Epidermal melanocyte (primary cell): ENCODE measurements around the gene IGSF3.
"Not testable (repeated sequence)": the region's sequence is repeated elsewhere in the genome, so short reads cannot be mapped to it uniquely, and the experiment has no call there.

ENCODE experiments used
- DNase-seq: peaks from one replicate; pipeline ENCODE4 v3.0.0; 2011; ENCODE audit warnings: low spot score; ENCODE audit not compliant: insufficient read length

IGSF3 gene

DNA sequence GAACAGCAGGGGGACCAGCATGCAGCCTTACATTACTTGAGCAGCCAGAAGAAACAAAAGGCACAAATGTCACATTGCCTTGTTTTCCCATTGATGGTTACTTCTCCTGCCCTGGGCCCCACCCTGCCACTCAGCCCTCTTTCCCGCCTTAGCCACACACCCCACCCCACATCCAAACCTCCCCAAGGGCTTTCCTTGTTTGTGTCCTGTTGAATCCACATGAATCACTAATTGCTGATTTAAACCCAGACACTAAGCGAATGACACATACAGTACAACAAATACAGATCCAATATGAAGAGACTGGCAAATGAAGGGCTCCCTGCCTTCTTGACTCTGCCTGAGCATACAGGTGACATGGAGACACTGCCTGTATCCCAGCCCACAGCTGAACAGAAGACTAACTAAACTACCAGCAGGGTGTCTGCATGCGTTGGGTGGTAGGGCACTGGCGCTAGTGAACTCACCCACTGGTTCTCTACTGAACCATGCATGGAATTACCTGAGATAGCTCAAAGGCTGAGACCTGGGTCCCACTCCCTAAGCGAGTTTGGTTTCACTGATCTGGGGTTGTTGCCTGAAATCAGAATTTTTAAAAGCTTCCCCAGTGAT is 3.1 kb downstream of the IGSF3 start:
- no peak for DNase-seq

DNA sequence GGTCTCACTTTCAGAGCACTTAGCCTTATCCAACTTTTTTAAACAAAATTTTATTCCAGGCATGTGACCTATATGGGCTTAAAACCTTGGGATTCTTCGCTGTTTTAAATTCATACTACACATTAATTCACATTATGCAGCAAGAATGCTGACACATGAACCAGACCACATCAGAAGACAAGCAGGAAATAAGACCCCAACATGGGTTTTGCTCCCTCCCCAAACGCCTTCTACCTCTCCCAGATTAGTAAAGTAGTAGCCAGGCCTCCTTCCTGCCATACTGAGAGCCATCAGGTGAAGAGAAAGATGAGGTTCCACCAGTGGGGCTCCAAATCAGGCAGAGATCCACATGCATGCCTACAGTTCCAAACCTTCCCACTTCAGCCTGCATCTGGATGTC is 3.7 kb downstream of the IGSF3 start:
- DNase-seq: no peak

DNA sequence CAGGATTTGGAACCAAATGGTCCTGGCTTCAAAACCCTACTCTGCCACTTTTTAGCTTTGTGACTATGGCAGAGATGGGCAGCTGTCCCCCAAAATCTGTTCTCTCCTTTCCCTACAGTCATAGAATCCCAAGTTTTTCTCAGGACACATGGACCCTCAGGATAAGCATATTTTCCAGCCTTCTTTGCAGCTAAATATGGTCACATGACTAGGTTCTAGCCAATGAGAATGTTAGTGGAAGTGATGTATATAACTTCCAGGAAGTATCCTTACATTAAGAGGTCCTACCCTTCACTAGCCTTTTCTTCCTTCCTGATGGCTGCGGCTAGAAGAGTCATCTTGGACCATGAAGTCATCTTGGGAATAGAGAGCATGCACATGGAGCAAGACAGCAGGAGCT is 5.9 kb downstream of the IGSF3 start:
- no peak for DNase-seq

DNA sequence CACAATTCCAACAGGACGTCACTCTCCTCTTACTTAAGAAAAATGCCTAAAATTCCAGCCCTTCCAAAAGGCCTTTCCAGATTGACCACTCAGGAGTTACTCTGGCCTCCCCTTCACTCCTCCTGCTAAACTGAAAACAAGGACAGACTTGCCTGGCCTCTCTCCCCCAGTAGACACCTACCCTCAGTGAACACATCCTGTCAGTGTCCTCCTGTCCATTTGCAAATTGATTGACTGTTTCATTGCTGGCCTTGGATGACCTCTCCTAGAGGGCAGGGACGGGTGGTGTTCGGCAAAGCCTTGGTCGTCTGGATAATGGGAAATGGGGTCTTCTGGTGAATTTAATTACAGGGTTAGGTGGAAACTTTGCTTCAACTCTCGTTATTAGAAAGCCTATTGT is 8.9 kb downstream of the IGSF3 start:
- DNase-seq: not testable (repeated sequence)

DNA sequence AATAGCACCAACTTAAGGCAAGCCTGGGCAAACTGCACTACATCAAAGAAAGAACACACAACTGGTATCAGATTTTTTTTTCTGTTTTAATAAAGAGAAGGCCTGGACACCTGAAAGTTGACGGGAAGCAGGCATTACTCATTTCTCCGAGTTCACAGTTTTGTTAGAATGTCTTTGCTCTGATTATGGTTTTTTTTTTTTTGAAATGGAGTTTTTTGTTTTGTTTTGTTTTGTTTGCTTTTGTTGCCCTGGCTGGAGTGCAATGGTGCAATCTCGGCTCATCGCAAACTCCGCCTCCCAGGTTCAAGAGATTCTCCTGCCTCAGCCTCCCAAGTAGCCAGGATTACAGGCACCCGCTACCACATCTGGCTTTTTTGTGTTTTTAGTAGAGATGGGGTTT is 9.7 kb downstream of the IGSF3 start:
- DNase-seq: not testable (repeated sequence)

DNA sequence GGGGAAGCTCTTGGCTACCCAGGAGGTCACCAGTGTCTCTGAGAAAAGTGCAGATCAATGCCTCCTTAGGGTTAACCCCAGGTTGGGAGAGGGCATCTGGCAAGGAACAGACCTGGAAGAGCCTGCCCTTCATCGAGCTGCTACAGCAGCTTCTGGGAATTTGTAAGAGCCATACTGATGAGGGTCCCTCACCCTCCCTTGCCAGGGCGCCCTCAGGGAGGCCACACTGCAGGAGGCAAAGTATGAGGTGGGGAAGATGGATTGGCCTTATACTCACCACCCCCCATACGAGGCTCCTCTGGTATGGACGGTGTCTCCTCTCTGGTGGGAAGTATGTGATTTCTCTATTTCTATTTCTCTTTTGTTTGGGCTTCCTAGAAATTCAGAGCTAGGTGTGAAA is 13.2 kb downstream of the IGSF3 start:
- no peak for DNase-seq

DNA sequence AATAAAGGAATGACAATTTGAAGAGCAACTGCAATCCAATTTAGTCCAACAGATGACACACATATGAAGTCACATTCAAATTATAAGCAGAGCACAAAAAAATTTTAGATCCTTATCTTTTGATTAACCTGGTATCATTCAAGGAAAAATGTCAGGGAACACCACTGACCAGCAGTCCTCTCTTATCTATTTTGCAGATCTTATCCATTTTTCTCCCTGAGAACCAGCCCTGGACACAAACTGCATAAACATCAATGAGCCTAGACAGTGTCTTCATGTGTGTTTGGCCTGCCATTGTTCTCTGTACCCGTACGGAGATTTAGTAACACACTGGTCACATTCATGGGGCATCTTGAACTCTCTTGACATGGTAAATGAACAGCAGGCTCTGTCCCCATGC is 14.9 kb downstream of the IGSF3 start:
- DNase-seq: not testable (repeated sequence)

DNA sequence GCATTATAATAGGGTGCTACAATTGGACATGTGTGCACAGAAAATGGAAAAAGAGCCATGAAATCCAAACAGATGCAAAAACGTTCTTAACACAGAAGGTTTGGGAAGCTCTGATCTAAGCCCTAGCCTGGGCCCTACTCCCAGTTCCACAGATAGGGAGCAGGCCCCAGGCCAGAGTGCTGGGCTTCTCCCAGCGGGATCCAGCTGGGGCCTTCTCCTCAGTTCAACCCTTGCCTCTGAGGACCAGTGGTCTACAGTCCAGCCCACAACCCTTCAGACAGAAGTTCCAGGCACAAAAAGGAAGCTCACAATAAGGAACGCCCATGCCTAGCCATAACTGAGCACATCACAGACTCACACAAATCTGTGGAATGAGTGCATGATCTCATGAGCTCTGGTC is 16.8 kb downstream of the IGSF3 start:
- not testable (repeated sequence) for DNase-seq

DNA sequence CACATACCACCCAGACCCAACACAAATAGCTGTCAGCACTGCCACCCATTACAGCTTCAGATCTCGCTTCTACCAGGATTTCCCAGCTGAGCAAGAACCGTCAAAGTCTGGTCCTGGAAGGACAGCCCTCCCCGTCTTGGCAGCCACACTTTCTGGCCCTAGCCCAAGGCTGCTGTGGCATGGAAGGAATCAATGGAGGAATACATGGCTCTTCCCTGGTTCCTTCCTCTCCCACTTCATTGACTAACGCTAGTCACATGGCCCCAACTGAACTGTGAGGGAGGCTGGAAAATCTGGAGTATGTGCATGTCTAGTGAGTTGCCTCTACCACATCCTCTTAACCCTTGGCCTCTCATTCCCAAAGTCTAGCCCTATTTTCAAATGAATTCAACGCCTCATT is 18.5 kb downstream of the IGSF3 start:
- DNase-seq: not testable (repeated sequence)

DNA sequence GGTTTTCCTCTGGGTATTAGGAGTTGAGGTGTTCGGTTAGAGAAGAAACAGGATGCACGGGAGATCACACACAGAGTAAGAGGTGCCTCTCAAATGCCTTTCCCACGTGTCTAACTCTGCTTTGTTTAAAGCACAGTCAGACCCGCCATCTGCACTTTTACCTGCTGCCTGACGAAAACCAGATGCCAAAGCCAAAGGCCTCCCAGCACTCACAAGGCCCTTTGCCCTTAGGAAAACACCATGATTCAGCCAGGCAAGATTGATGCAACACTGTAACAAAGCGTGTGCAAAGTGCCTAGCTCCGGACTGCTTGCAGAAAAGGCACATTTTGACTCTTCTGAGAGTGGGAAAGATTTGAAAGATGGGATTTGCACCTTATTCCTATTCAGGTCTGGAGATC is 19.2 kb downstream of the IGSF3 start:
- not testable (repeated sequence) for DNase-seq

DNA sequence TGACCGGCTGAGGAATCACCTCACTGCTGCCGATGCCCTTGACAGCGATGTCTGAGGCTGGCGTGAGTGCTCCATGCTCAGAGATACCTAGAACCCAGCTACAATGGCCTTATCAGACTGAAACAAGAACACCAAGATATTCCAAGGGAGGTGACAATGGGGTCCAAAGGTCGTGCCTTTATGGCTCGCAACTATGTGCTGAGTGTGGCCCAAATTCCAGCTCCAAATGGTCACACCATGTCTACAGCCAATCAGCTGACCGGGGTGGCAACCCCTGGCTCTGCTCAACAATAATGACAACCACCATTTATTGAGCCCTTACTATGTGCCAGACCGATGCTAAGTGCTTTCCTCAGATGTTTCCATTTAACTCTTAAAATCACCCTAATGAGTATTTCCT is 20.3 kb downstream of the IGSF3 start:
- not testable (repeated sequence) for DNase-seq

DNA sequence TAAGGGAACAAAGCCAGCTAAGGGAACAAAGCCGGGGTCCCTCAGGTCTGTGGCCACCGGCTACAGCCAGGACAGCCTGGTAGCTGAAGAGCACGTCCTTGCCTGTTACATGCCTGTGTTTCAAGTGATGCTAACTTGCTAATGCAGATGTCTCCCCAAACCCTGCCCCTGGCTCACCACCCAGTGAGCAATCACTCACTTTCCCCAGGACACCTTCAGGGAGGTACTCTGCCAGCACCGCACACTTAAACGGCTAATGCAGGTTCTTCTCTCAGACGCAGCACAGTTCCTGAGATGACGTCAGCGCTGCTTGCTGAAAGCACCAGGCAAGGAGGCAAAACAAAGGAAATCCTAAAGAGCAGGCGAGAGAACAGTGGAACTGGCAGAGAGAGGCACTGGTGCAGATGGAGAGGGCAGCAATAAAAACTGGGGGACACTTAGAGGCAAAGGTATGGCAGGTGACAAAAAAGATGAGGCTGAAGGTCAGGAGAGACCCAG is 20.8 kb downstream of the IGSF3 start:
- not testable (repeated sequence) for DNase-seq

DNA sequence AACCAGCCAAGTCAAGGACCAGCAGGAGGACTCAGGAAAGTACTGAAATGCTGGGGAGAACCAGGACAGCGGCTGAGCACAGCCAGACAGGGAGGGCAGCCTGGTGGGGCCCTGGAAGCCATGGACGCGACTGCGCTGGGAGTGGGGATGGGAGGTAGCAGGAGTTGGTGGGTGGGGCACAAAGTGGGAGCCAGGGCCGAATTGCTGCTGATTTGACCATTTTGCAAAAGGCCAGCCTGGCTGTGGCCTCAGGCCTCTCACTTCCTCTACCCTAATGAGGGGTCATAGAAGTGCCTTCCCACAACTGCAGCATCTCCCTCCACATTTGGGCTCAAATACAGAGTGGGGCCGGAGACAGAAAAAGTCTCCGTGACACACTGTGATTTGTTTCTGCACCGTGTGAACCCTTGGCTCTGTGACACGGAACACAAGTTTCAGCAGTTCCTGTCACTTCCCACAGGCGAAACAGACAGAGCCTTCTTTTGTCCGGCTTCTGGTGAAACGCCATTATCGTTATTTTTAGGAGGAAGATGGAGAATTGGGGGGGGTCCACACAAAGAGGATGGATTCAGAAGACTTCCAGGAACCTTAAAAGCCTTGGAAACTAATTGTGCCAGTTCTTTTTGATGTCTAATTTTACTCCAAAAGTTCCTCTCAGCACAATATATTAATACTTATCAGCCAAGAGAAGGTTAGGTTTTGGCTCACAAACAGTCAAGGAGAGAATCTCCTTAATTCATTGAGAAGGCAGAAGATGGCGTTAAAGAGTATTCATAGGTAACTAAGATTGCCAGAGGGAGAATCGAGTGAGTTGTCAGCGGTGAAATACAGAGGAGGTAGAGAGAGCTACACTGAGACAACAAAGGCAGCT is 21.5 kb downstream of the IGSF3 start:
- DNase-seq: not testable (repeated sequence)

DNA sequence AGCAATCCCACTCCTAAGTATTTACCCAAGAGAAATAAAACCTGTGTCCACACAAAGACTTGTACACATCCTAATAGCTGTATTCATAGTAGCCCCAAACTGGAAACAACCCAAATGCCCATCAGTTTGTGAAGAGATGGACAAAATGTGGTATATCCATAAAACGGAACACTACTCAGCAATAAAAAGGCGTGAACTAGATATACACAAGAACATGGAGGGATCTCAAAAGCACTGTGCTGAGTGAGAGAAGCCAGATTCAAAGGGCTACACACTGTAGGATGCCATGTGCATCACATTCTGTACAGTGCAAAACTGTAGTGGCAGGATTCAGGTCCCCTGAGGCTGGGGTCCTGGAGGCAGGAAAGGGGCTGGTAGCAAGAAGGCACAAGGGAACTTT is 22.5 kb downstream of the IGSF3 start:
- DNase-seq: not testable (repeated sequence)

DNA sequence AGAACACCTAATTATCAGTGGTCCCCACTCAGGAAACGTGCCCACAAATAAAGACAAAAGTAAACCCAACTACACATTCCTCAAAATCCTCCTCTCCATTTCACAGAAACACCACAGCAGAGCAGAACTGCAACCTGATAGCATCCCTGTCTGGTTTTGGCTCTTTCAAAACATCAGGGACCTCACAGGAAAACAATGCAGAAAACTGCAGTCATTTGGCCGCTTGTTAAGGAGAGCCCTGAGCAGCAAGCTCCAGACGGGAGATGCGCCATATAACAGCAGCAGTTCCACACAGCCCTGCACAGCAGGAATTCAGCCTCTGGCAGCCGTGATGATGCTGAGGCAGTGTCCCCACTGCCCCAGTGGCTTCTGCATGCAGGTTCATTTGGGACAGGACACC is 23.4 kb downstream of the IGSF3 start:
- not testable (repeated sequence) for DNase-seq

DNA sequence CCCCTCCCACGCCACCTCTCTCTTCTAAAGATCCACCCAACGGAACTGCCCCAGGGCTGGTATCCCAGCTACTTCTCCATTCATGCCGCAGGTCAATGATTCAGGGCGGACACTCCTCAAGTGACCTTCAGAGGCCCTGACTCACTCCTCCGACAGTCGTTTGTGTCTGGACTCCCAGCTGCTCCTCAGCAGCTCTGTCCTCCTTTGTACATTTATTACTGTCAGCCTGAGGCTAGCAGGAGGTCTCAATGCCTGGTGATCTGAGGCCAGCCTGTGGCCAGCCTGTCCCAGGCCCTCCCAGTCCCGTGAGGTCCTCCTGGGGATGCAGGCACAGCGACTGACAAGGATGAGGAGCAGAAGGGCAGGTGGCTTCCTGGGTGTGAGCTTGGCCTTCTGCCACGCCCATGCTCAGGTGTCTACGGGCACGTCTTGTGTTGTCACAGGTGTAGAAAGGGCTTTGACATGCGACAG is 24.2 kb downstream of the IGSF3 start:
- DNase-seq: not testable (repeated sequence)

DNA sequence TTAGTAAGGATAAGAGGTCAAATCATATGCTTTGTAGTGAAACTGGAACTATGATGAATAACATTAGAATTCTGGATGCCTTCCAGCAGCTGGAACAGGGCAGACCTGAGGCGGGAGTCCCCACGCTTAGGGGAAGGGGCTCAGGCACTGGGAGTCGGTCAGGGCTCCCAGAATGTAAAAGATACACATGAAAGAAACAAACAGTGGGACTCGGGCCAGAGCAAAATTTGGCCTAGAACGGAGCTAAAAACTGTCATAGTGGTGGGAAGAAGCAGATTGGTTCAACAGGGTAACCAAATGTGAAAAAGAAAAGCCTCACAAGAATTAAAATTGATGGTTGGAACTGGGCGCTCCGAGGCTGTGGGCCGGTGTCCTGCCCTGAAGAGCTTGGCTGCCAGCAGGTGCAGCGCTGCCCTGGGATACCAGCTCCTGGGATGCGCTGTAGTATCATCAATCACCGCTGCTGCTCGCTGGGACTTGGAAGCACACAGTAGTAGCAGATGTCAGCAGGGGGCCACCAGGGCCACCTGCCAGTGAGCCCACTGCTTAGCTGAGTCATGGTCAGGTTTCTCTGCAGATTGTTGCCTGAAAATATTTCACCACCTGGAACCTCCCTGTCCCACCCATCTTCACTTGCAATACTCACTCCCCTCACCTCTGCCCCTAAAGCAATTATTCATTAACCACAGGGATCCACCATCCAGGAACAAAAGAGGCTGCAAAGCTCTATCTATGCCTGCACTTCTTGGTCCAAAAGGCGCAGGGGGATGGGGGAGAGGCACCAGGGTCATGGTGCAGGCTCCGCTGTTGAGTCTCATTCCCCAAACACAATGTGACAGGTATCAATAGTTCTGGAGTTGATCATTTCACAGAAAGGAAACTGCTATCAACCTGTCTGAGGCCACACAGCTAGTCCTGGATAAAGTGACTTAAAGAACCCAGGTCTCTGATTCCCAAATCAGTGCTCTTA is 24.9 kb downstream of the IGSF3 start:
- not testable (repeated sequence) for DNase-seq

DNA sequence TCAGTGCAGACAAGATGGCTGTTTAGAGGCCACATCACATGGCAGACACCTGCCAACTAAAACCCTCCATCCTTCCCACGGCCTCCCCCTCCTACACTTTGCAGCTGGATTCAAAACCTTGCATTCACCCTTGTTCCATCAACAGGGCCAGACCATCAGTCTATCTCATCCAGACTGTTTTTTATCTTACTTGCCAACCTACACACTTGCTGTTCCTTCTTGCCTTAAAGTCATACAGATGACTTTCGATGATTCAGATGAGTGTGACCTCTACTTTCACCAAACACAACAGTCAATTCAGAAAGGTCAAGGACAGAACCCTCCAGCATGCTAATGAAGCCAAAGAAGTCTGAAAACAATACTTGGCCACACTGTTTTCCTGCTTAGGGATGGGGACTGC is 29.9 kb downstream of the IGSF3 start:
- DNase-seq: not testable (repeated sequence)

DNA sequence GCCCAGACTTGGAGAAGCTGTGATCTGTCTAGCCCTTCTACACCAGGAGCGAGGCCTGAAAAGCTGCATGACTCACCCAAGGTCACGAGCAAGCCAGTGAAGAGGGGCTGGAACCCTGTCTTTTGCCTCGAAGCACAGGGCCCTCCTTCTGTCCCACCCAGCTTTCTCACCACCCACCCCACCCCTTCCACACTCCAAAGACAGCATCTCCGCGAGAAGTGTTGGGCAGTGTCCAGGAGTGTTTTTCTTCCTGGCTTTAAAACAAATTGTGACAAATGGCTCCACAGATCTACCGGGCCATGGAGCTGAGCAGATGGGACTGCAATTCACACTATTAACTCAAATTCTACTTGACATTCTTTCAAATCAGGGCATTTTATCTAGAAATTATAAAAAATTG is 30.9 kb downstream of the IGSF3 start:
- not testable (repeated sequence) for DNase-seq

DNA sequence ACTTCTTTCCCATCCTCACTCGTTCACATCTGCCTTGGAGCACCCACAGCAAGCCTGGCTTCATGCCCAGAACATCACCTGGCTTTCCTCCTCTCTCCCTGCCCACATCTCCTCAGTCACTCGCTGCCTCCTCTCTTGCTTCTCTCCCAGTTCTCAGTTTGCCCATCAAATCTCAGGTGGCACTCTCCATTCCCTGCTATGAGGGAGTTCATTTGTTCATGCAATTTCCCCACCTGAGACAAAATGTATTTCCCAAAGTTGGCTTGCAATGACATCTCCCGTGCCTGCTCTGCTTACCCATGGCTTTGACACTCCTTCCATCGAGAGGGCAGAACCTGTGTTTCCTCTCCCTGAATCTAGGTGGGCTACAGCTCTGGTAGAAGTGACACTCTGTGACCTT is 33.1 kb downstream of the IGSF3 start:
- not testable (repeated sequence) for DNase-seq
